ENCODE measurements around the gene NCK2. TPM values are rescaled to one million over a fixed set of nuclear protein-coding genes. Genes with fewer than 3 reads are reported as not detected.

Gene NCK2
- total RNA-seq, 1 donor from 2014 or later = 92.5 TPM

DNA sequence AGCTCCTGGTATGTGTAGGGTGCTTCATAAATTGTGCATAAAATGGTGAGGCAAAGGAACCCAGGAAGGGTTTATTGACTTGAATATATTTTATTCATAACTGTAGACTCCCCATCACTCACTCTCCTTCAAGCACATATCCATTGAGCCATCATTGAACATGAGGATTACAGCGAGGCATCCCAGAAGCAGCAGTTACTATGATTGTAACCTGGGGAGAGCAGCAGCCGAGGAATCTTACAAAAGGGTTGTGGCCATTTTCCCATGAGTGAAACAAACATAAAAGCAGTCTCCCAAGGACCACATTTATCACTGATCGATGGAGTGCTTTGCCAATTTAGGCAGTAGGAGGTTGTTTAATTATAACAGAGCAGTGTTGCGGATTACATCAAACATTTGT, 183.4 kb downstream of the NCK2 start:
- Mint-ChIP-seq H3K4me3 (ENCODE audit: low read depth) (no peak overlapping the region), H3K4me1 (ENCODE audit: low read depth) (peaks cover 30% of the 10 kb centered on the region), H3K36me3 (ENCODE audit: insufficient read depth) (peaks cover 2% of the 10 kb centered on the region), H3K9me3 (ENCODE audit: low read depth) (no peaks in the 10 kb centered on the region), H3K27ac (peak overlapping the region; percentile 93), H3K27me3 (no peaks in the 10 kb centered on the region)
- no peak for TF ChIP-seq CTCF (IDR thresholded peaks at IDR 0.05; ENCODE audit: unreplicated experiment)
- no peak for DNase-seq (ENCODE audit: low spot score, unreplicated experiment)

DNA sequence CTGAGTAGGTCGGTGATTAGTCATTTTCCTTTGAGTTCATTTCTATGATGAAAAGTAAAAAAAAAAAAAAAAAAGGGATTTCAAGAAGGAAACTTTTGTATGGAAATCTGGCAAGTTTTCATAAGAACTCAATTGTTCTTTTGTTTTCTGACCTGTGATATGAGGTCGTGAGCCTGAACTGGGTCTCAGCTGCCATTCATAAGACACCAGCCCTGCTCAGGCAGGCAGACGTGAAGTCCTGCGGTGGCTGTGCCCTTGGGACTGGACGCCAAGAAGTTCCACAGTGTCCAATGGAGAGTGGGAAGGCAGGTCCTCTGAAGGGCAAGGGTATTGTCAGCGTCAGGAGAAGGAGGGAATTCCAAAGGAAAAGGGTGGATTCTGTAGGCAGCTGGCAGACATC, 183.9 kb downstream of the NCK2 start:
- H3K27ac Mint-ChIP-seq = peak overlapping the region; percentile 56
- H3K4me1 Mint-ChIP-seq (ENCODE audit: low read depth) = peaks cover 30% of the 10 kb centered on the region
- DNase-seq (ENCODE audit: low spot score, unreplicated experiment) = no peak
- no peaks in the 10 kb centered on the region for H3K9me3 Mint-ChIP-seq (ENCODE audit: low read depth)
- TF ChIP-seq CTCF (IDR thresholded peaks at IDR 0.05; ENCODE audit: unreplicated experiment) = no peak
- H3K4me3 Mint-ChIP-seq (ENCODE audit: low read depth) = no peak overlapping the region
- H3K36me3 Mint-ChIP-seq (ENCODE audit: insufficient read depth) = peaks cover 2% of the 10 kb centered on the region
- H3K27me3 Mint-ChIP-seq = no peaks in the 10 kb centered on the region

DNA sequence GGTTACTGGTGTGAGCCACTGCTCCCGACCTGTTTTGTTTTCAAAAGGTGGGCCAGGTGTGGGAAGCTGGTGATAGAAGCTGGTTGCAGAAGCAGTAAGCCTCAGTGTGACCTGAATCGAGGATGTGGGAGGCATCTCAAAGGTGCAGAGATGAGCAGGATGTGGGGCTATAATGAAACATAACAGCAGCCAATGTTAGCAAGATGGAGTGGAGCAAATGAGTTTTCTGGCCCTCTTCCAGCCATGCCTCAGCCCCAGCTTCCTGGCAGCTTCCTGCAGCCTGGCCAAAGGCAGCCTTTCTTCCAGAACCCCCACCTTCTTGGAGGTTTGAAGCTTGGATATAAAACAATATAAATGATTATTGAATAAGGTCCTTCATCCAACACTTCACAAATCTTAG, 184.8 kb downstream of the NCK2 start:
- H3K4me1 Mint-ChIP-seq (ENCODE audit: low read depth) = peaks cover 31% of the 10 kb centered on the region
- H3K9me3 Mint-ChIP-seq (ENCODE audit: low read depth) = no peaks in the 10 kb centered on the region
- no peaks in the 10 kb centered on the region for H3K27me3 Mint-ChIP-seq
- H3K4me3 Mint-ChIP-seq (ENCODE audit: low read depth) = no peak overlapping the region
- TF ChIP-seq CTCF (IDR thresholded peaks at IDR 0.05; ENCODE audit: unreplicated experiment) = no peak
- H3K27ac Mint-ChIP-seq = no peak overlapping the region
- no peak for DNase-seq (ENCODE audit: low spot score, unreplicated experiment)
- peaks cover 2% of the 10 kb centered on the region for H3K36me3 Mint-ChIP-seq (ENCODE audit: insufficient read depth)

GRCh38 chr2:105932582-105932981, 187.9 kb downstream of the NCK2 start:
- peaks cover 2% of the 10 kb centered on the region for H3K36me3 Mint-ChIP-seq (ENCODE audit: insufficient read depth)
- H3K9me3 Mint-ChIP-seq (ENCODE audit: low read depth) = no peaks in the 10 kb centered on the region
- no peak overlapping the region for H3K4me3 Mint-ChIP-seq (ENCODE audit: low read depth)
- TF ChIP-seq CTCF (IDR thresholded peaks at IDR 0.05; ENCODE audit: unreplicated experiment) = no peak
- no peak for DNase-seq (ENCODE audit: low spot score, unreplicated experiment)
- H3K27me3 Mint-ChIP-seq = no peaks in the 10 kb centered on the region
- peaks cover 16% of the 10 kb centered on the region for H3K4me1 Mint-ChIP-seq (ENCODE audit: low read depth)
- no peak overlapping the region for H3K27ac Mint-ChIP-seq

DNA sequence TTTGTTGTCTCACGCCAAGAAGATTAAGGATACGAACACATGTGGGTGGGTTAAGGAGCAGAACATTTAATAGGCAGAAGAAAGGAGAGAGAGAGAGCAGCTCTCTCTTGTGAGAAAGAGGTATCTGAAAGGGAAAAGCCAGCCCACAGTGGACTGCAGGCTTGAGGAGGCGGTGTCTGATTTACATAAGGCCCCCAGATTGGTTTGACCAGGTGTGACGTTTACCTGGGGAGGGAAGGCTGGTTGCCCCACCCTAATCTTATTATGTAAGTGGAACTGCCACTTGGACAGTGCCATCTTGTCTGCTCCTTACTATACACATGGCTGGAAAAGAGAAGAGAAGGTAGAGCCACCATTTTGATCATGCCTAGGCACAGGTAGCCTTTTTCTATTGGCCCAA, 189.2 kb downstream of the NCK2 start:
- peaks cover 11% of the 10 kb centered on the region for H3K4me1 Mint-ChIP-seq (ENCODE audit: low read depth)

More for the DNA sequence above, 189.2 kb downstream of the NCK2 start:
- no peak for TF ChIP-seq CTCF (IDR thresholded peaks at IDR 0.05; ENCODE audit: unreplicated experiment)
- no peaks in the 10 kb centered on the region for H3K27me3 Mint-ChIP-seq
- no peaks in the 10 kb centered on the region for H3K9me3 Mint-ChIP-seq (ENCODE audit: low read depth)
- no peak overlapping the region for H3K4me3 Mint-ChIP-seq (ENCODE audit: low read depth)
- DNase-seq (ENCODE audit: low spot score, unreplicated experiment) = no peak
- peaks cover 2% of the 10 kb centered on the region for H3K36me3 Mint-ChIP-seq (ENCODE audit: insufficient read depth)
- no peak overlapping the region for H3K27ac Mint-ChIP-seq
